Measurements from ENCODE around the gene SLC22A14. TPM values are rescaled to one million over a fixed set of nuclear protein-coding genes. Genes with fewer than 3 reads are reported as not detected.

SLC22A14 gene
- total RNA-seq, 6 donors from 2014 or later, result 0.30 to 1.6 TPM; not detected in 4

DNA sequence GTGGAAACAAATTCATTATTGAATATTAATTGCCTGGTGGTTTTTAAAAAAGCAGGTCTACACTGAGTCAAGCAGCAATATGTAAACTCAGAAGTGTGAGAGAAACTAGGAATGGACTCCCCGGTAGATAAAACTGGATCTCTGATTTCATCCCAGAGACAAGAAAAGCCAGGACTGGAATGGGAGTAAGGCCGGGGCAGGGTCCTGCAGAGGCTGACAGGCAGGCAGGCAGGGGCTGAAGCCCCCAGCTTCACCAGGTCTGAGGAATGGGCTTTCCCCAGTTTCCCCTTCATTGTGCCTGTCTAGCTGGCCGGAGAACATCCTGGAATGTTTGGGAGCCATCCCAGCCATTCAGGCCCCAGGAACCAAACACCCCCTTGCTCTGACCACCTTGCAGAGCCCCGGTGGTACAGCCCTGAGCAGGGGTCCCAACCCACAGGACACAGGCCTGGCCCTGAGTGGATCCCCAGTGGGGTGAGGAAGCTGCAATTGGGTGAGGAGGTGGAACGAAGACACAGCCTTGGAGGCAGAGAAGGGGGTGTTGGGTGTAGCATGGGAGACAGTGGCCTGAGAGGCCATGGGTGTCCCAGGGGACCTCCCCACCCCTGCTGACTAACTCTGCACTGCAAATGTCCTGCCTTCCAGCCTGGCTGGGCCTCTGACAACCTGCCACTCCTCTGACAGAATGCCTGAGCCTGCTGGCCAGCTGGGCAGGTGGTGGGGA, 32.8 kb downstream of the SLC22A14 start:
- Histone ChIP-seq H3K4me3 (no peak overlapping the region), H3K36me3 (no peaks in the 10 kb centered on the region), H3K4me1 (no peaks in the 10 kb centered on the region), H3K27ac (no peak overlapping the region), H3K9me3 (no peaks in the 10 kb centered on the region), H3K27me3 (no peaks in the 10 kb centered on the region)
- no peak for DNase-seq
- WGBS, 2 donors, result 61 to 77% methylated on average over 2 to 5 of the region's 5 CpGs
- no peak for ATAC-seq (ENCODE audit: low FRiP score in 2 of 2)
- no peak for TF ChIP-seq POLR2AphosphoS5 (IDR thresholded peaks at IDR 0.05)
- no peak for TF ChIP-seq POLR2A (IDR thresholded peaks at IDR 0.05)
- TF ChIP-seq EP300 (IDR thresholded peaks at IDR 0.05), result no peak
- TF ChIP-seq, protein P1, sequence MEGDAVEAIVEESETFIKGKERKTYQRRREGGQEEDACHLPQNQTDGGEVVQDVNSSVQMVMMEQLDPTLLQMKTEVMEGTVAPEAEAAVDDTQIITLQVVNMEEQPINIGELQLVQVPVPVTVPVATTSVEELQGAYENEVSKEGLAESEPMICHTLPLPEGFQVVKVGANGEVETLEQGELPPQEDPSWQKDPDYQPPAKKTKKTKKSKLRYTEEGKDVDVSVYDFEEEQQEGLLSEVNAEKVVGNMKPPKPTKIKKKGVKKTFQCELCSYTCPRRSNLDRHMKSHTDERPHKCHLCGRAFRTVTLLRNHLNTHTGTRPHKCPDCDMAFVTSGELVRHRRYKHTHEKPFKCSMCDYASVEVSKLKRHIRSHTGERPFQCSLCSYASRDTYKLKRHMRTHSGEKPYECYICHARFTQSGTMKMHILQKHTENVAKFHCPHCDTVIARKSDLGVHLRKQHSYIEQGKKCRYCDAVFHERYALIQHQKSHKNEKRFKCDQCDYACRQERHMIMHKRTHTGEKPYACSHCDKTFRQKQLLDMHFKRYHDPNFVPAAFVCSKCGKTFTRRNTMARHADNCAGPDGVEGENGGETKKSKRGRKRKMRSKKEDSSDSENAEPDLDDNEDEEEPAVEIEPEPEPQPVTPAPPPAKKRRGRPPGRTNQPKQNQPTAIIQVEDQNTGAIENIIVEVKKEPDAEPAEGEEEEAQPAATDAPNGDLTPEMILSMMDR (IDR thresholded peaks at IDR 0.05), result no peak

DNA sequence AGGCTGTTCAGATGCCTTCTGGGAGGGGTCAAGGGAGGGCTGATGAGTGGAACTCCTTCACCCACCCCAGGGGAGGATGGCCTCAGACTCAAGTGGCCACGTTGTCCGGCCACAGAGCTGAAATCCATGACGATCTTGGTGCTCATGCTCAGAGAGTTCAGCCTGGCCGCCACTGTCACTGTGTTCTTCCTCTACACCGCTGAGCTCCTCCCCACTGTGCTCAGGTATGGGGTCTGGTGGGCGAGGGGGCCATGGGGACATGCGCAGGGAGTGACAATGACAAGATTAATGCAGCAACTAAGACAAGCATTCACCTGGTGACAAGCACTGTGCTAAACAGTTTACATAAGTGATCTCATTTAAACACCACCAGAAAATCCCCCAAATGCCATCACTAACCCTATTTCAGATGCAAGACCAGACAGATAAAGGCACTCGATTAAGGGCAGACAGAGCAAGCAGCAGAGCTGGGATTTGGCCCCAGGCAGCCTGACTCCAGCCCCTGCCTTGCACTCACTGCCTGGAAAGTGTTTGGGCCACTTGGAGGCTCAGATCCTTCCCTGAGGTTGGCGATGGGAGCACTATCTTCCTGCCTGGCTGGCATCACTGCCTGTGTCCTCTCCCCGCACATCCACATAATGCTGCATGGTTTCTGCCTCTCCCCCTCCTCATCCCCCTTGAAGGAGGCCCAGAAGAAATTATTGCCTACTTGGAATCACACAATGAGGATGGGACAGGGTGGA, 33.6 kb downstream of the SLC22A14 start:
- no peaks in the 10 kb centered on the region for H3K9me3 ChIP-seq
- DNase-seq (no peak), ATAC-seq (ENCODE audit: low FRiP score in 2 of 2) (no peak)
- no peaks in the 10 kb centered on the region for H3K4me1 ChIP-seq
- no peaks in the 10 kb centered on the region for H3K36me3 ChIP-seq
- no peak overlapping the region for H3K27ac ChIP-seq
- H3K4me3 ChIP-seq, result no peak overlapping the region
- 80 to 90% methylated on average over 7 to 10 of the region's 10 CpGs for whole genome bisulfite sequencing, 2 donors
- H3K27me3 ChIP-seq, result no peaks in the 10 kb centered on the region
- TF ChIP-seq POLR2AphosphoS5 (IDR thresholded peaks at IDR 0.05) (no peak), POLR2A (IDR thresholded peaks at IDR 0.05) (no peak), EP300 (IDR thresholded peaks at IDR 0.05) (no peak)
- TF ChIP-seq, protein P1 (IDR thresholded peaks at IDR 0.05), result no peak

DNA sequence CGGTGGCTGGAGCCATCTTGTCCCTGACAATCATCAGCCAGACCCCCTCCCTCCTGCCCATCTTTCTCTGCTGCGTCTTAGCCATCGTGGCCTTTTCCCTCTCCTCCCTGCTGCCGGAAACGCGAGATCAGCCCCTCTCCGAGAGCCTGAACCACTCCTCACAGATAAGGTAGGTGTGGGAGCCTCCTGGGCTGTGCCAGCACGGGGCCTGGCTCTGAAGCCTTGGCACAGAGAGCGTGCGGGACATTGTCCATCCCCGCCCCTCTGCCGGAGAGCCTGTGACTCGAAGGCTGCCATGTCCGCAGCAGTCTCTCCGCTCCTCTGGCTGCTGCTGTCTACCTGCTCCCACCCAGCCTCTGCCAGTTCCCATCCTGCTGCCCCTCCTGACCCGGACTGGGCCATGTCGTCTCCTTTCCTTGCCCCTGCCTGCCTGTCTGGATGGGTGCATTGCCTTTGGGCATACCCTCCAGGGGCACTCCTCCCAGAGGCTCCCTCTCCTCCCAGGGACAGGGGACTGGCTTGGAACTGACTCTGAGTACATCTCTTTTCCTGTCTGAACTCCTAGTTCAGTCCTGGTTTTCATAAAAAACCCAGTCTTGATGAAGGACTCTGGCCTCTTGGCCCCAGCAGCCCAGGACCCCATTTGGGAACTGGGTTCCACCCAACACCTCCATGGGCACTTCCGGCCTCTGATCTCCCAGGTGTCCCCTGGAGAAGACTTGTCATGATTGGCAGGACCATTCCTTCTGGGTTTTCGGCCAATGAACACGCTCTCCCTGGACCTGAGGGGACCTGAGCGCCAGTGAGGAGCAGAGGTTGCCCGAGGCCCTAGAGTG, 34.5 kb downstream of the SLC22A14 start:
- no peaks in the 10 kb centered on the region for H3K9me3 ChIP-seq
- TF ChIP-seq EP300 (IDR thresholded peaks at IDR 0.05) (no peak), POLR2AphosphoS5 (IDR thresholded peaks at IDR 0.05) (no peak), POLR2A (IDR thresholded peaks at IDR 0.05) (no peak)
- TF ChIP-seq, protein P1 (IDR thresholded peaks at IDR 0.05), result no peak
- ATAC-seq (ENCODE audit: low FRiP score in 2 of 2) (no peak), DNase-seq (peak in 1 of 2 donors; percentile 50)
- no peaks in the 10 kb centered on the region for H3K4me1 ChIP-seq
- no peak overlapping the region for H3K4me3 ChIP-seq
- H3K27ac ChIP-seq, result no peak overlapping the region
- H3K27me3 ChIP-seq, result no peaks in the 10 kb centered on the region
- H3K36me3 ChIP-seq, result no peaks in the 10 kb centered on the region
- 86 to 89% methylated on average over 21 to 22 of the region's 22 CpGs for WGBS, 2 donors

DNA sequence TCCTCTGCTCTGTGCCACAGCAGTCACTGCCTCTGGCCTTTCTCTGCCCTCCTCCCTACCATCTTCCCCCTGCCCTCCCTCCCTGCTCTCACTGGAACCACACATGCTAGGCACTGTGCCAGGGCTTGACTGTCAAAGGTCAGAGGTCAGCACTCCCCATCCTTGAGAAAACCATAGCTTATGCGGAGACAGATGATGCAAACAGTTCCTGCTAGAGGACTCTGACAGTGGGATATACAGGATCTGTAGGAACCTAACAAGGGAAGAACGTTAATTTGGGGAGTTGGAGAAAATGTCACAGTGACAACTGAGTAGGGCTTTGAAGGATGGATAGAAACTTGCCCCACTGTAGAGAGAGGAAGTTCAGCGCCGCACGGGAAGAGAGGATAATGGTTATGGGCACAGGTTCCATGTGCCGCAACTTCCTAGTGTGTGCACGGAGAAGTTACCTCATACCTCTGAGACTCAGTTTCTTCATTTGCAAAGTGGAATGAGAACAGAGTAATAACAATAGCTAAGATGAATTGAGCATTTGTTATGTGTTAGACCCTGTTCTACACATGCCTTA, 35.2 kb downstream of the SLC22A14 start:
- no peak overlapping the region for H3K4me3 ChIP-seq
- no peak for TF ChIP-seq POLR2AphosphoS5 (IDR thresholded peaks at IDR 0.05)
- no peak for TF ChIP-seq POLR2A (IDR thresholded peaks at IDR 0.05)
- TF ChIP-seq, protein P1 (IDR thresholded peaks at IDR 0.05), result no peak
- ATAC-seq (ENCODE audit: low FRiP score in 2 of 2), result no peak
- H3K9me3 ChIP-seq, result no peaks in the 10 kb centered on the region
- no peak overlapping the region for H3K27ac ChIP-seq
- no peak for DNase-seq
- no peaks in the 10 kb centered on the region for H3K4me1 ChIP-seq
- 54 to 76% methylated on average over 7 of the region's 7 CpGs for WGBS, 2 donors
- no peaks in the 10 kb centered on the region for H3K36me3 ChIP-seq
- no peaks in the 10 kb centered on the region for H3K27me3 ChIP-seq
